Measurements from ENCODE around the gene NEXN.
"Not testable (repeated sequence)": the region's sequence is repeated elsewhere in the genome, so short reads cannot be mapped to it uniquely, and the experiment has no call there.

Gene NEXN

GRCh38 chr1:77958850-77959249, 70.4 kb downstream of the NEXN start:
- DNase-seq: no peak

DNA sequence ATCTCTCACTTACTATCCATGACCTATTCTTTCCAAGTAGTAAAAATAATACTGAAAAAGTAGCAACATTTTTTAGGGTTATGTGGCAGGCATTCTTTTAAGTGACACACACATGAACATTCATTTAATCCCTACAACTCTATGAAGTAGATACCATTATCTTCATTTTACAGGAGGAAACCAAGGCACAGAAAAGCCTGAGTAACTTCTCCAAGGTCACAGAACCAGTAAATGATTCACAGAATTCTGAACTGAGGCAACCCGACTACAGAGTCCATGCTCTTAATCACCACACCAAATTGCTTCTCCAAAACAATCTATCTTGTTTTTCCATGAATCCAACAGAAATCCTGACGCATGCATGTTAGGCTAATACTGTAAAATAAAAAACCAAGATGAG, 73.0 kb downstream of the NEXN start:
- DNase-seq: no peak

DNA sequence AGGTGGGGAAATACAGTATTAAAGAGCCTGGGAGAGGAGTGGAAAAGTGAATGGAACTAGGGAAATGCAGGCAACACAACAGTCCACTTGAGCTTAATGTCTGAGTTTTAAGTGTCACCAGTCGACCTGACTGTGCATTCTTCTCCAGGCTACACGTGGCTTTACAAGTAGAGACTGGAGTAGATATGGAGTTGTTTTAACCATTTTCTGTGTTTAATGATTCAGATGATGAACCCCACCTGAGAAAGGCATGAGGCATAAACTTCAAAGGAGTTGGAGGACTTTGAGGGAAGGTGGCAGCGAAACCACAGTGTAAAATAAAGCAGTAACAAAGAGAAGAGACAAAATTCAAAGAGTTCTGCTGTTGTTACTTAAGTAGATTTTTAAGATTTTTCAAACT, 77.9 kb downstream of the NEXN start:
- no peak for DNase-seq

DNA sequence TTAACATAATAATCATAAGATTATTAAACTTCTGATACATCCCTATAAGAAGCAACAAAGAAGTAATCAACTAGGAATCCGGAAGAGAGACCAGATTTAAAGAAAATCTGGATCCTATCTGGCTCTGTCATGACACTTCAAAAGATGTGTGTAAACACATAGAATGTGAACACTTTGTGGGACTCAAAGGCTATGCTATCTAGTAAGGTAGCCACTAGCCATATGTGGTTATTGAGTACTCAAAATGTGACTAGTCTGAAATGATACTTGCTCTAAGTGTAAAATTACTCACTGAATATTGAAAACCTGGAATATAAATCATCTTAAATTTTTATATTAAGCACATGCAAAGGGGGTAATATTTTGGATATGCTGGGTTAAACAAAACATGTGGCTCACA, 81.8 kb downstream of the NEXN start:
- no peak for DNase-seq

- no peak for DNase-seq
Measured at GRCh38 chr1:77972080-77972479, 83.7 kb downstream of the NEXN start.

- DNase-seq: no peak
Measured at GRCh38 chr1:77975386-77975785, 87.0 kb downstream of the NEXN start.

- no peak for DNase-seq
Measured at GRCh38 chr1:77975907-77976306, 87.5 kb downstream of the NEXN start.

DNA sequence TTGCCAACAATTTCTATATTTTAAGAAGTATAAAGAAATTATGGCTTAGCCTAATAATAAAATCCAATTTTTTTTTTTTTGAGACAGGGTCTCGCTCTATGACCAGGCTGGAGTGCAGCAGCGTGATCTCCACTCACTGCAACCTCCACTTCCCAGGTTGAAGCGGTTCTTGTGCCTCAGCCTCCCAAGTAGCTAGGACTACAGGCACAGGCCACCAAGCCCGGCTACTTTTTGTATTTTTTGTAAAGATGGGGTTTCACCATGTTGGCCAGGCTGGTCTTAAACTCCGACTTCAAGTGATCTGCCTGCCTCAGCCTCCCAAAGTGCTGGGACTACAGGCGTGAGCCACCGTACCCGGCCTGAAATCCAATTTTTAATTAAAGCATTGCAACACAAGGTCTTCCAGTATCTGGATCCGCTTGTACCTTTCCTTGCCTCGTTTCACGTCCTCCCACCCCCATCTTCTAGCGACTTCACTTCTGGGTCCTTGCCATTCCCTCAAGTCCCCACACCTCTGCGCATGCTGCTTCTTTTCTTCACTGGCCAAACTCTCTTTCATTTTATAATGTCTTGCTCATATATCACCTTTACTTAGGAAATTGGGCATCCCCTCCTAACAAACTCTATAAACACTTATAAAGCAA, 88.1 kb downstream of the NEXN start:
- DNase-seq: no peak

- DNase-seq: no peak
Measured at GRCh38 chr1:77977989-77978292, 89.5 kb downstream of the NEXN start.

GRCh38 chr1:77978293-77978968, 90.0 kb downstream of the NEXN start:
- peak in 50 of 56 donors; percentile 3 to 88 (median 42) for DNase-seq

DNA sequence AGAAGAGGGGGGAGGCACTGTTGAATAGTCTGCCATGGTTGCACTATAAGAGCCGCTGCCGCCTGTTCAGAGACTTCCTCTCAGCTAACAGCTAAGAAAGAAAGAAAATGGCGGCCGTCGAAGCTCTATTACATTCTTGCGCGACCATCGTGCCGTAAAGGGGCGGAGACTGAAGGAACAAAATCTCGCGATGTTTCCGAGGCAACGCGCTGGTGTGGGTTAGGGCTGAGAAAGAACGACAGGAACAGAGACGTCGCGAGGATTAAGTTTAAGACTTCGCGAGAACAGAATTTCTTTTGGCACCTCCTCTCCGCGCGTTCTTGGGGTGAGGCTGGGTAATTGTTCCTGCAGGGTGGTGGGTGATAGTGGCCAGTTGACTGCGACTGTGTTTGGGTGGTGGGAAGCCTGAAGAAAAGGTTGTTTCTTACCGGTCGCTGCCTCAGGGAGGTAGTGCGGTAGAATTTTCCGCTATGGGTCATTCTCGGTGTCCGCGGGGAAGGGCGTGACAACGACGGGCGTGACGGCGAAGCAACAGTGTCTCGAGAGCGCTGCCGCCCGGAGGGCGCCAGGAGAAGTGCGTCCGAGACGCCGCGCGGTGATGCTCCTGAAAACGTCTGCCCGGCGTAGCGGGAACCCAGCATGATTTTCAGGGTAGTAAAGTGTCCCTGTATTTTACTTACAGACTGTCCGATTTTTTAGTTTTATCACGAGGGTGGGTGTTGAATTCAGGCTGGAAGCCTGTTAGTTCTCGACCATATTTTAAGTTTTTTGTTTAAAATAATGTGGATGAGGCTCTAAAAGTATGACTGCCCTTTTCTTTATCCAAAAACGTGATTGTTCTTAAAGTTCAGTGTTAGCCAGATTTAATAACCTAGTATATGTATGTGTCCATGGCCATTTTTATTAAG, 90.8 kb downstream of the NEXN start, which contains the start of gene FUBP1:
TSS of gene FUBP1 (minus strand) at position 104 of the 908 bp plus-strand sequence. CDS start at position 36, 68 bp downstream.
- DNase-seq: peak; percentile 48 to 97 (median 89)

DNA sequence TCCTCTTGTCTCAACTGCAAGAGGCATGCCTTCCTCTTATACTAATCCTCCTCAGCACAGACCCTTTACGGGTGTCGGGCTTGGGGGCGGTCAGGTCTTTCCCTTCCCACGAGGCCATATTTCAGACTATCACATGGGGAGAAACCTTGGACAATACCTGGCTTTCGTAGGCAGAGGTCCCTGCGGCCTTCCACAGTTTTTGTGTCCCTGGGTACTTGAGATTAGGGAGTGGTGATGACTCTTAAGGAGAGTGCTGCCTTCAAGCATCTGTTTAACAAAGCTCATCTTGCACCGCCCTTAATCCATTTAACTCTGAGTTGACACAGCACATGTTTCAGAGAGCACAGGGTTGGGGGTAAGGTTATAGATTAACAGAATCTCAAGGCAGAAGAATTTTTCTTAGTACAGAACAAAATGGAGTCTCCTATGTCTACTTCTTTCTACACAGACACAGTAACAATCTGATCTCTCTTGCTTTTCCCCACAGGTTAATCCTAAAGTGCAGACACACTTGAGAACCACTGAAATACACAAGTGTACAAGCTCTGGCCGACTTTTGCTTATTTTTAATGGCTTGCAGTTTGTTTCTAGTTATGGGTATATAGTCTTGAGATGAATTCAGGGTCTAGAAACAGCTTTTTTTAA, 95.0 kb downstream of the NEXN start:
- not testable (repeated sequence) for DNase-seq

- no peak for DNase-seq
Measured at GRCh38 chr1:77983997-77984355, 95.6 kb downstream of the NEXN start.

DNA sequence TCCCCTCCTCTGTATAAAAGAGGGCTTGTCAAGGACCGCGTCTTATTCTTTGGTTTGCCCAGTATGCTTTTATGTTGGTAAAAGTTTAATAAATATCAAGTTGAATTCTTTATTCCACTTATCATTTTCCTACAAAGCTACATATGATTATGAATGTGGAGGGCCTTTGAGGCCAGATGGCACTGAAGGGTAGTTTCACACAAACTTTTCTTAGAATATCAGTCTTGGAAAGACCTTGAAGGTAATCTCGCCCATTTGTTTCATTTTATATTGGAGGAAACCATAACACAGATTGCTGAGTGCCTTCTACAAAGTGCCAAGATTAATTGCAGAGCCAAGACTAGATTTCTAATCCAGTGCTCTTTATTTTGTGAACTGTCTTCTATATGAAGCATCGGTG, 96.2 kb downstream of the NEXN start:
- DNase-seq: no peak

DNA sequence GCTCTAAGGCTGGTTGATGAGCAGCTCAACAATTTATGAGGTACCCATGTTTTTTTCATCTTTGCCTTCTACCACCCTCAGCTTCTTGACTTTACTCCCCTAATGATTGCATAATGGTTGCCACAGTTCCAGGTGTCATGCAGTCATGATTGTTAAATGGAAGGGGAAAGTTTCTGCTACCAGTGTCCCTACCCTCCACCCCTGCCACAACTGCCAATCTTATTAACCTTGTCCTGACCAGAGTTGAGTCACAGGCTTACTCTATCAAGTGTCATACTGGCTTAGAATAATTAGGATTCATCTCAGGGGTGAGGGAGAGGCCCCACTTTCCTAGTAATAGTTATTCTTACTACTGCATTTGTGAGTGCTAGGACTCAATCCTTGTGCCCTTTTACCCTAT, 98.4 kb downstream of the NEXN start:
- DNase-seq: no peak

DNA sequence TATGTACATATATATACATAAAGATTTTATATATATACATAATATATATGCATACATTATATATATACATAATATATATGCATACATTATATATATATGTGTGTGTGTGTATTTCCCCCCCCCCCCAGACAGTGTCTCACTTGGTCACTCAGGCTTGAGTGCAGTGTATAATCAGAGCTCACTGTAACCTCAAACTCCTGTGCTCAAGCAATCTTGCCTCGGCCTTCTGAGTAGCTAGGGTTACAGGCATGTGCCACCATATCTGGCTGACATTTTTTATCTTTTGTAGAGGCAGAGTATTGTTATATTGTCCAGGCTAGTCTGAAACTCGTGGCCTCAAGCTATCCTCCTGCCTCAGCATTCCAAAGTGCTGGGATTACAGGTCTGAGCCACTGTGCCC, 99.5 kb downstream of the NEXN start:
- no peak for DNase-seq

DNA sequence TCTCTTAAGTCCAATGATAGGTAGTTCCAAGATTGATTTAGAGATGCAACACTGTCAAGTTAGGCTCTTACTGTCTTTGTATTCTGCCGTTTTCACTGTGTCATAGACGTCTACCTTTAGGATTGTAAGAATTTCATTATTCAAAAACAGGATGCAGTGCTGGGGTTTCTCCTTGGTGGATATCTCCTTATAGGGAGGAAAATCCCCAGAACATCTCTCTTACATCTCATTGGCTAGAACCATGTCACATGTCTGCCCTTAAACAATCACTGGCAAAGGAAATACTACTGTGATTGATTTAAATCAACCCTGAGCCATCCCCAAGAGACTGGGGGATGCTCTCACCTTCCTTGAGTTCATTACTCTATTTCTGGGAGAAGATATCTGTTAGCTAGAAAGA, 101.3 kb downstream of the NEXN start:
- no peak for DNase-seq

- no peak for DNase-seq
Measured at GRCh38 chr1:77990629-77991204, 102.3 kb downstream of the NEXN start.

- DNase-seq: no peak
Measured at GRCh38 chr1:77991638-77992037, 103.2 kb downstream of the NEXN start.
